OCI-LY3 (cell line): Measurements from ENCODE around the gene TREM1.

ENCODE experiments used
- H2AFZ ChIP-seq: fragments of 200-600, 300-600 bp; shearing (Covaris generic); 2 replicates; pipeline ENCODE4 v1.6.0; 2014; ENCODE audit warnings: antibody characterized with exemption, low read depth, low read length
- H3K27ac ChIP-seq: fragments of 200-600, 300-600 bp; sonication (generic); 2 replicates; pipeline ENCODE4 v1.5.1; 2014; ENCODE audit warnings: mild to moderate bottlenecking, low read length, moderate library complexity, mixed read lengths
- H3K27me3 ChIP-seq: fragments of 200-600, 300-600 bp; sonication (generic); 2 replicates; pipeline ENCODE4 v1.6.1; 2014; ENCODE audit warnings: low read depth, low read length, mixed read lengths
- H3K36me3 ChIP-seq: fragments of 200-600, 300-600 bp; sonication (generic); replicated peaks from 2 replicates; pipeline ENCODE3; 2014; ENCODE audit warnings: low read depth, low read length, mixed read lengths
- H3K4me1 ChIP-seq: fragments of 300-600, 200-600 bp; sonication (generic); 2 replicates; pipeline ENCODE4 v1.6.1; 2014; ENCODE audit warnings: low read length, mixed read lengths
- H3K4me2 ChIP-seq: fragments of 200-600, 300-600 bp; sonication (generic); 2 replicates; pipeline ENCODE4 v1.6.1; 2014; ENCODE audit warnings: low read length, mixed read lengths
- H3K4me3 ChIP-seq: fragments of 300-600, 200-600 bp; sonication (generic); 2 replicates; pipeline ENCODE4 v1.5.1; 2014; ENCODE audit warnings: antibody characterized with exemption, mild to moderate bottlenecking, low read length, moderate library complexity
- H3K79me2 ChIP-seq: fragments of 300-600, 200-600 bp; shearing (Covaris generic); 2 replicates; pipeline ENCODE4 v1.6.1; 2014; ENCODE audit warnings: mild to moderate bottlenecking, low read length, mixed read lengths
- H3K9ac ChIP-seq: fragments of 300-600, 200-600 bp; shearing (Covaris generic); 2 replicates; pipeline ENCODE4 v1.6.0; 2014; ENCODE audit warnings: mild to moderate bottlenecking, low read length, moderate library complexity
- H3K9me3 ChIP-seq: fragments of 200-600, 300-600 bp; shearing (Covaris generic); 2 replicates; pipeline ENCODE4 v1.6.1; 2014; ENCODE audit warnings: low read length, mixed read lengths; ENCODE audit not compliant: insufficient read depth
- H4K20me1 ChIP-seq: fragments of 200-600, 300-600 bp; sonication (generic); 2 replicates; pipeline ENCODE4 v1.6.1; 2016; ENCODE audit warnings: low read length, mixed read lengths; ENCODE audit not compliant: insufficient read depth
- CTCF ChIP-seq: fragments of 200-600, 300-600 bp; sonication (generic); IDR thresholded peaks from 2 replicates; pipeline ENCODE4 v1.5.1; 2014; ENCODE audit warnings: antibody characterized with exemption, low read length, low read depth
- EZH2phosphoT487 ChIP-seq: fragments of 200-600 bp; shearing (Covaris generic); IDR thresholded peaks from 2 replicates; pipeline ENCODE4 v1.6.1; 2018; ENCODE audit warnings: antibody characterized with exemption, mixed run types, low read depth

TREM1 gene

GRCh38 chr6:41275489-41275888, 11.0 kb downstream of the TREM1 start:
- Histone ChIP-seq H3K4me1 (peaks cover 4% of the 10 kb centered on the region; the same call in 1 of the 2 replicates), H3K27ac (no peak overlapping the region), H3K4me2 (no peak overlapping the region), H3K27me3 (peaks cover 22% of the 10 kb centered on the region), H3K9ac (no peak overlapping the region), H3K36me3 (no peaks in the 10 kb centered on the region), H4K20me1 (no peaks in the 10 kb centered on the region), H3K9me3 (no peaks in the 10 kb centered on the region), H3K79me2 (no peaks in the 10 kb centered on the region), H2AFZ (no peak overlapping the region), H3K4me3 (no peak overlapping the region)
- TF ChIP-seq EZH2phosphoT487 = no peak
- no peak for TF ChIP-seq CTCF

GRCh38 chr6:41274256-41274655, 12.2 kb downstream of the TREM1 start:
- Histone ChIP-seq H4K20me1 (no peaks in the 10 kb centered on the region), H3K9ac (no peak overlapping the region), H3K9me3 (no peaks in the 10 kb centered on the region), H3K79me2 (no peaks in the 10 kb centered on the region), H3K36me3 (no peaks in the 10 kb centered on the region), H3K27me3 (peaks cover 22% of the 10 kb centered on the region), H3K27ac (no peak overlapping the region), H3K4me1 (peaks cover 4% of the 10 kb centered on the region; the same call in 1 of the 2 replicates), H2AFZ (no peak overlapping the region), H3K4me2 (no peak overlapping the region), H3K4me3 (no peak overlapping the region)
- no peak for TF ChIP-seq CTCF
- TF ChIP-seq EZH2phosphoT487 = no peak

GRCh38 chr6:41273714-41274113, 12.8 kb downstream of the TREM1 start:
- H3K36me3 ChIP-seq = no peaks in the 10 kb centered on the region
- H4K20me1 ChIP-seq = no peaks in the 10 kb centered on the region
- TF ChIP-seq CTCF (no peak), EZH2phosphoT487 (no peak)
- peaks cover 22% of the 10 kb centered on the region for H3K27me3 ChIP-seq
- peaks cover 2% of the 10 kb centered on the region; the same call in 1 of the 2 replicates for H3K4me1 ChIP-seq
- H3K9ac ChIP-seq = no peak overlapping the region
- H3K27ac ChIP-seq = no peak overlapping the region
- no peak overlapping the region for H3K4me3 ChIP-seq
- no peak overlapping the region for H2AFZ ChIP-seq
- no peaks in the 10 kb centered on the region for H3K79me2 ChIP-seq
- H3K4me2 ChIP-seq = no peak overlapping the region
- H3K9me3 ChIP-seq = no peaks in the 10 kb centered on the region

GRCh38 chr6:41272591-41273240, 13.8 kb downstream of the TREM1 start:
- H3K9ac ChIP-seq = no peak overlapping the region
- TF ChIP-seq EZH2phosphoT487 (no peak), CTCF (no peak)
- peaks cover 22% of the 10 kb centered on the region for H3K27me3 ChIP-seq
- H3K9me3 ChIP-seq = no peaks in the 10 kb centered on the region
- no peak overlapping the region for H2AFZ ChIP-seq
- no peaks in the 10 kb centered on the region for H4K20me1 ChIP-seq
- H3K36me3 ChIP-seq = no peaks in the 10 kb centered on the region
- no peaks in the 10 kb centered on the region for H3K4me1 ChIP-seq
- no peak overlapping the region for H3K27ac ChIP-seq
- no peak overlapping the region for H3K4me2 ChIP-seq
- H3K79me2 ChIP-seq = no peaks in the 10 kb centered on the region
- H3K4me3 ChIP-seq = no peak overlapping the region
